HCT116 (cell line): ENCODE measurements around the gene CAPZA3. TPM values are rescaled to one million over a fixed set of nuclear protein-coding genes. Genes with fewer than 3 reads are reported as not detected.
"Not testable (repeated sequence)": the region's sequence is repeated elsewhere in the genome, so short reads cannot be mapped to it uniquely, and the experiment has no call there.

Experiments
- ATAC-seq: fragments of 200-7000 bp; cut with Tn5 transposase; 2 replicates; pipeline ENCODE4 v1.9.1; 2020; ENCODE audit warnings: mild to moderate bottlenecking, moderate library complexity
- BruUV-seq: library from RNA; stranded (reverse); fragments of 400-500 nt; replicated peaks from 2 replicates; lab custom pipeline; 2021; lab: Mats Ljungman, UMichigan
- CTCF ChIA-PET: fragments of 300-600 bp; sonication (Branson Sonifier 250); formaldehyde crosslinking; loops from one replicate; lab custom pipeline; 2021; ENCODE audit warnings: antibody characterized with exemption; lab: Charles Lee
- POLR2A ChIA-PET: fragments of 300-600, 350-600 bp; sonication (Branson Sonifier 250); formaldehyde crosslinking; loops from one replicate; lab custom pipeline; 2021; ENCODE audit warnings: antibody characterized with exemption; lab: Charles Lee
- RAD21 ChIA-PET, 2 experiments: fragments of 300-600 bp; sonication (Branson Sonifier 250); formaldehyde crosslinking; loops; one replicate each; lab custom pipeline; 2023; ENCODE audit warnings: low total read pairs in 2 of 2; ENCODE audit not compliant: uncharacterized antibody in 2 of 2, unreplicated experiment in 2 of 2, low non-redundant PET in 1 of 2; lab: Charles Lee
- DNase-seq: peaks from one replicate; pipeline ENCODE4 v3.0.0-alpha.2; 2010; ENCODE audit warnings: low read depth, low spot score
- H2AFZ ChIP-seq: fragments of 200-600 bp; shearing (Covaris generic), sonication (generic); 2 replicates; pipeline ENCODE4 v1.6.1; 2017; ENCODE audit warnings: low read depth, mixed run types, mixed read lengths, antibody characterized with exemption, low read length; ENCODE audit not compliant: poor library complexity, severe bottlenecking
- H3K27ac ChIP-seq: 2 replicates; pipeline ENCODE4 v1.5.1; 2012; ENCODE audit warnings: low read depth, low read length
- H3K27me3 ChIP-seq: fragments of 200-600 bp; sonication (generic); 2 replicates; pipeline ENCODE4 v1.6.1; 2016; ENCODE audit warnings: mixed run types, low read length, mixed read lengths; ENCODE audit not compliant: insufficient read depth
- H3K36me3 ChIP-seq, 2 experiments: fragments of 200-500 bp in 1 of 2; fragments of 200-600 bp in 1 of 2; sonication (Bioruptor generic) in 1 of 2; sonication (generic) in 1 of 2; 2 replicates each; pipeline versions ENCODE4 v1.5.1 to v1.6.1; 2014 to 2016; ENCODE audit warnings: low read length in 2 of 2, inconsistent platforms in 1 of 2, mixed read lengths in 1 of 2, mixed run types in 1 of 2; ENCODE audit not compliant: insufficient read depth in 2 of 2, control insufficient read depth in 1 of 2
- H3K4me1 ChIP-seq, 2 experiments: fragments of 200-600 bp in 1 of 2; sonication (generic) in 1 of 2; 2 replicates each; pipeline versions ENCODE4 v1.5.1 to v1.6.1; 2012 to 2017; ENCODE audit warnings: low read length in 2 of 2, inconsistent platforms in 1 of 2, mild to moderate bottlenecking in 1 of 2, mixed read lengths in 1 of 2, mixed run types in 1 of 2, moderate library complexity in 1 of 2; ENCODE audit not compliant: insufficient read depth in 2 of 2, control insufficient read depth in 1 of 2
- H3K4me2 ChIP-seq: fragments of 200-600 bp; sonication (generic); 2 replicates; pipeline ENCODE4 v1.6.1; 2017; ENCODE audit warnings: mixed run types, low read length, mixed read lengths
- H3K4me3 ChIP-seq, 2 experiments: fragments of 200-600 bp in 1 of 2; sonication (generic) in 1 of 2; replicated peaks in 1 of 2; 2 replicates each; pipeline ENCODE4 v1.5.1; 2011 to 2016; ENCODE audit warnings: low read length in 2 of 2, control low read depth in 1 of 2, low read depth in 1 of 2, mild to moderate bottlenecking in 1 of 2, mixed read lengths in 1 of 2, mixed run types in 1 of 2
- H3K79me2 ChIP-seq: fragments of 200-600 bp; sonication (generic); 2 replicates; pipeline ENCODE4 v1.6.1; 2017; ENCODE audit warnings: mild to moderate bottlenecking, mixed run types, low read length, moderate library complexity, mixed read lengths; ENCODE audit not compliant: insufficient read depth
- H3K9ac ChIP-seq: fragments of 200-600 bp; sonication (generic); 2 replicates; pipeline ENCODE4 v1.6.1; 2016; ENCODE audit warnings: low read length, mixed read lengths
- H3K9me2 ChIP-seq: fragments of 200-600 bp; sonication (generic), shearing (Covaris generic); 2 replicates; pipeline ENCODE4 v1.6.1; 2017; ENCODE audit warnings: mixed run types, mild to moderate bottlenecking, moderate library complexity; ENCODE audit not compliant: insufficient read depth
- H3K9me3 ChIP-seq, 2 experiments: fragments of 200-500 bp in 1 of 2; fragments of 200-600 bp in 1 of 2; sonication (Bioruptor generic) in 1 of 2; sonication (generic) in 1 of 2; 2 replicates each; pipeline ENCODE4 v1.6.1; 2014 to 2017; ENCODE audit warnings: low read length in 2 of 2, mixed read lengths in 2 of 2, inconsistent platforms in 1 of 2, low read depth in 1 of 2, mild to moderate bottlenecking in 1 of 2, mixed run types in 1 of 2, moderate library complexity in 1 of 2; ENCODE audit not compliant: control insufficient read depth in 1 of 2, insufficient read depth in 1 of 2
- H4K20me1 ChIP-seq: fragments of 200-600 bp; sonication (generic), shearing (Covaris generic); 2 replicates; pipeline ENCODE4 v1.6.1; 2017; ENCODE audit warnings: mixed run types, mild to moderate bottlenecking, moderate library complexity; ENCODE audit not compliant: insufficient read depth
- POLR2AphosphoS5 ChIP-seq: IDR thresholded peaks from 2 replicates; pipeline ENCODE4 v1.6.1; 2011; ENCODE audit warnings: mild to moderate bottlenecking, low read depth, low read length, moderate library complexity
- intact Hi-C: fragments of 100-400 bp; cut with micrococcal nuclease; formaldehyde crosslinking; loops from 2 replicates; pipeline ENCODE4 v1.10.0; 2022
- total RNA-seq: library from RNA; stranded (reverse); gene quantifications from one replicate; pipeline ENCODE4 v1.2.1, GENCODE V29; 2021; ENCODE audit not compliant: unreplicated experiment
- TF ChIP-seq, protein P1 (sequence below): IDR thresholded peaks from 2 replicates; pipeline ENCODE4 v1.6.1; 2012; ENCODE audit warnings: low read depth

Gene CAPZA3
- total RNA-seq, 1 experiment from 2014 or later, result not detected

DNA sequence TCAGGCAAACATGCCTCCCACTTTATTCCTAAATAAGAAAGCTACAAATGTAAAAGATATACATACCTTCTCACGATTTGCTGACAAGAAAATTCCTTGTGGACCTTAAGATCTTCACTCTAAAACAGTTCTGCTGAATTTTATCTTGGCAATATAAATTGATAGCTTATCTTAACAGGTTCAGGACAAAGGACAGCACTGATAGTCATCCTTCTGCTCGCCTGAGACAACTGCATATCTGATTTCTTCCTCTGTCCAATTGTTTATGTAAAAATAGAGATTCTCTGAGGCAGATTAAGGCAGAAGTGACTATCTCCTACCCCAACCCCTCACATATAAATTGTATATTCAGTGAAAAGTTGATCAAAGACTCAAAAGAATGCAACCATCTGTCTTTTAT is 44.9 kb downstream of the CAPZA3 start:
- TF ChIP-seq, protein P1, sequence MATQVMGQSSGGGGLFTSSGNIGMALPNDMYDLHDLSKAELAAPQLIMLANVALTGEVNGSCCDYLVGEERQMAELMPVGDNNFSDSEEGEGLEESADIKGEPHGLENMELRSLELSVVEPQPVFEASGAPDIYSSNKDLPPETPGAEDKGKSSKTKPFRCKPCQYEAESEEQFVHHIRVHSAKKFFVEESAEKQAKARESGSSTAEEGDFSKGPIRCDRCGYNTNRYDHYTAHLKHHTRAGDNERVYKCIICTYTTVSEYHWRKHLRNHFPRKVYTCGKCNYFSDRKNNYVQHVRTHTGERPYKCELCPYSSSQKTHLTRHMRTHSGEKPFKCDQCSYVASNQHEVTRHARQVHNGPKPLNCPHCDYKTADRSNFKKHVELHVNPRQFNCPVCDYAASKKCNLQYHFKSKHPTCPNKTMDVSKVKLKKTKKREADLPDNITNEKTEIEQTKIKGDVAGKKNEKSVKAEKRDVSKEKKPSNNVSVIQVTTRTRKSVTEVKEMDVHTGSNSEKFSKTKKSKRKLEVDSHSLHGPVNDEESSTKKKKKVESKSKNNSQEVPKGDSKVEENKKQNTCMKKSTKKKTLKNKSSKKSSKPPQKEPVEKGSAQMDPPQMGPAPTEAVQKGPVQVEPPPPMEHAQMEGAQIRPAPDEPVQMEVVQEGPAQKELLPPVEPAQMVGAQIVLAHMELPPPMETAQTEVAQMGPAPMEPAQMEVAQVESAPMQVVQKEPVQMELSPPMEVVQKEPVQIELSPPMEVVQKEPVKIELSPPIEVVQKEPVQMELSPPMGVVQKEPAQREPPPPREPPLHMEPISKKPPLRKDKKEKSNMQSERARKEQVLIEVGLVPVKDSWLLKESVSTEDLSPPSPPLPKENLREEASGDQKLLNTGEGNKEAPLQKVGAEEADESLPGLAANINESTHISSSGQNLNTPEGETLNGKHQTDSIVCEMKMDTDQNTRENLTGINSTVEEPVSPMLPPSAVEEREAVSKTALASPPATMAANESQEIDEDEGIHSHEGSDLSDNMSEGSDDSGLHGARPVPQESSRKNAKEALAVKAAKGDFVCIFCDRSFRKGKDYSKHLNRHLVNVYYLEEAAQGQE, result peak; percentile 41
- no peak for TF ChIP-seq POLR2AphosphoS5
- Histone ChIP-seq H3K27ac (no peak overlapping the region), H2AFZ (no peak overlapping the region), H3K36me3 (no peaks in the 10 kb centered on the region), H3K4me1 (no peaks in the 10 kb centered on the region), H4K20me1 (no peaks in the 10 kb centered on the region), H3K4me3 (no peak overlapping the region), H3K9me3 (no peaks in the 10 kb centered on the region), H3K9ac (no peak overlapping the region), H3K27me3 (no peaks in the 10 kb centered on the region), H3K4me2 (no peak overlapping the region), H3K9me2 (no peaks in the 10 kb centered on the region), H3K79me2 (no peaks in the 10 kb centered on the region)
- ChIA-PET RAD21 (no interaction called here), CTCF (no interaction called here), POLR2A (no interaction called here)
- intact Hi-C loops, result no loop called here
- ATAC-seq (no peak), DNase-seq (no peak)
- BruUV-seq, result no TSS peak

DNA sequence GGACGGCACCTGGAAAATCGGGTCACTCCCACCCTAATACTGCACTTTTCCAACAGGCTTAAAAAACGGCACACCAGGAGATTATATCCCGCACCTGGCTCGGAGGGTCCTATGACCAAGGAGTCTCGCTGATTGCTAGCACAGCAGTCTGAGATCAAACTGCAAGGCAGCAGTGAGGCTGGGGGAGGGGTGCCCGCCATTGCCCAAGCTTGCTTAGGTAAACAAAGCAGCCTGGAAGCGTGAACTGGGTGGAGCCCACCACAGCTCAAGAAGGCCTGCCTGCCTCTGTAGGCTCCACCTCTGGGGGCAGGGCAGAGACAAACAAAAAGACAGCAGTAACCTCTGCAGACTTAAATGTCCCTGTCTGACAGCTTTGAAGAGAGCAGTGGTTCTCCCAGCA is 47.5 kb downstream of the CAPZA3 start:
- DNase-seq, ATAC-seq, BruUV-seq, H3K4me1 ChIP-seq, H4K20me1 ChIP-seq, H3K9me3 ChIP-seq, H3K4me3 ChIP-seq, H3K4me2 ChIP-seq, H3K79me2 ChIP-seq, RAD21 ChIA-PET, CTCF ChIA-PET, H3K27me3 ChIP-seq, H3K36me3 ChIP-seq, H3K9ac ChIP-seq, H3K27ac ChIP-seq, intact Hi-C loops, H2AFZ ChIP-seq, H3K9me2 ChIP-seq, POLR2A ChIA-PET: not testable (repeated sequence)

Other genes starting within 250 kb of the CAPZA3 start
- gene PLCZ1, start 107 bp upstream of the CAPZA3 start, total RNA-seq, result not detected